NOMO-1 (cell line): ENCODE data around the gene WAPL.
A peak's percentile ranks its signal among the peaks of the same experiment; 100 is the strongest.

ENCODE experiments used
- DNase-seq, 2 experiments: peaks; one replicate each; lab custom pipeline; 2025; ENCODE audit not compliant: unreplicated experiment in 2 of 2; lab: John Stamatoyannopoulos, UW

WAPL gene

DNA sequence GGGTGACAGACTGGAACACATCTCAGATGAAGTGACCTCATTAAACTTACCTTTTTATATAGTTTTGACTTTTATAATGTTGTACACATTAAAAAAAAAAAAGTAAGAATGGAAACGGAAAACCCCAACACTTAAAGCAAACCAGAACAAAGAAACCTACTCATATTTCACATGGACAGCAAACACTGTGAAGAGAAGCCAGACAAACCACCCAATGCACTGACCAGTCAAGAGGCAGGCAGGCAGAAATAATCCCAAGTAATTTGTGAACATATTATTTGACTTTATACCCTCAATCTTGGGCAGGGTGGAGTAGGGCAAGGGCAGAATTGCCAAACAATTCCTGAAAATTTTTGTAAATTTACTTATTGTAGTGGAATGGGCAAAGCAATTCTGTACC is 39.8 kb downstream of the WAPL start:
- DNase-seq, result no peak

GRCh38 chr10:86480571-86480970 is 41.0 kb downstream of the WAPL start:
- no peak for DNase-seq

DNA sequence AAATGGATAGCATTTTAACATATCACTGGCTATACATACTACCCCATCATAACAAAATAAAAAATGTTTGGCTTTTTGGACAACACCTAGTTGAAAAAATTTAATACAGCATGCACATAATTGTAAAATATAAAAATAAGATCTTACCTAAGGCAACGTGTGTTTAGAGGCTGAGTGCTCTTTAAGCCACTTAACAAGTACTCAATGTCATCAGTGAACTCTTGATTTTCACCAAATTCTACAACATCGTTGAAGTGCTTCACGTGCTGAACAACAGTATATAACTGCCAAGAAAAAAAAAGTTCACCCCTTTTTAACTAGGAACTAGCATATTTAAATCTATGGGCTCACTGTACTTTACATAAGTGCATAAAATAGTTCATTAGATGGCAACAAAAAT is 49.5 kb downstream of the WAPL start:
- no peak for DNase-seq

- DNase-seq, result no peak
Measured at GRCh38 chr10:86461963-86462804, 59.4 kb downstream of the WAPL start.

- no peak for DNase-seq
Measured at GRCh38 chr10:86451604-86451960, 70.0 kb downstream of the WAPL start.

GRCh38 chr10:86450806-86451603 is 70.6 kb downstream of the WAPL start:
- no peak for DNase-seq

DNA sequence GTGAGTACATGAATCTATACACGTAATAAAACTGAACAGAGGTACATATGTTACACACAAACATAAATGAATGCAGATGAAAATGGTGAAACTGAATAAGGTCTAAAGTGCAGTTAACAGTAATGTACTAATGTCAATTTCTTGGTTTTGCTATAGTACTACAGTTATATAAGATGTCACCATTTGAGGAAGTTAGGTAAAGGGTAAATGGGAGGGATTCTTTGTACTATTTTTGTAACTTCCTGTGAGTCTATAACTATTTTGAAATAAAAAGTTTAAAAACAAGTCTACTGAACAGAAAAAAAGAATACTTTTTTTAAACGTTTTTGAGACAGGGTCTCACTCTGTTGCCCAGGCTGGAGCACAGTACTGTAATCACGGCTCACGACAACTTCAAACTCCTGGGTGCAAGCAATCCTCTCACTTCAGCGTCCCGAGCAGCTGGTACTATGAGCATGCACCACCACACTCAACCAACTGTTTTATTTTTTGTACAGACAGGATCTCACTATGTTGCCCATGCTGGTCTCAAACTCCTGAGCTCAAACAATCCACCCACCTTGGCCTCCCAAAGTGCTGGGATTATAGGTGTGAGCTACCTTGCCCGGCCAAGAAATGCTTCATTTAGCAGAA is 71.5 kb downstream of the WAPL start:
- peak; percentile 34 to 86 for DNase-seq

DNA sequence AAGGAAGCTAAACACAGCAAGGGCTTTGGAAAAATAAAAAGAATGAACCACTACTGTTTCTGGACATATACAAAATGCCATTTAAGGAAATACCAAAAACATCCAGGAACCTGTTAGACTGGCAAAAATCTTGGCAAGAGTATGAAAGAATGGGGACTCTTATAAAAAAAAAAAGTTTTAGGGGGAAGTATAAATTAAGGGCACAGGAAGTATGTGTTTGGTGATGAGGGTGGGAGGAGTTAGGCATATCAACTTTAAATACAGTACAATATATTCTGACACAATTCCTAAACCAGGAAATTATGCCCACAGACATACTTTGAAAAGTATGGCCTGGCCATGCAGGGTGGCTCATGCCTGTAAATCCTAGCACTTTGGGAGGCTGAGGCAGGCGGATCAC is 74.2 kb downstream of the WAPL start:
- peak in 1 of 2 experiments; percentile 2 for DNase-seq

GRCh38 chr10:86446987-86447386 is 74.6 kb downstream of the WAPL start:
- no peak for DNase-seq

- no peak for DNase-seq
Measured at GRCh38 chr10:86446440-86446839, 75.2 kb downstream of the WAPL start.

DNA sequence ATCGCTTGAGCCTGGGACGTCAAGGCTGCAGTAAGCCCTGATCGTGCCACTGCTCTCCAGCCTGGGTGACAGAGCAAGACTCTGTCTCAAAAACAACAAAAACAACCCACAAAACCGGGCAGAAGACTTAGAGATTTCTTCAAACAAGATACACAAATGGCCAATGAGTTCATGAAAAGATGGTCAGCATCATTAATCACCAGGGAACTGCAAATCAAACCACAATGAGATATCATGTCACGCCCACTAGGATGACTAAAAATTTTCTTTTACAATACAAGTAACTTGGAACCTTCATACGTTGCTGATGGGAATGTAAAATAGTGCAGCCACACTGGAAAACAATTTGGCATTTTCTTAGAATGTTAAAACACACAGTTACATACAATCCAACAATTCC is 77.7 kb downstream of the WAPL start:
- DNase-seq, result no peak

- no peak for DNase-seq
Measured at GRCh38 chr10:86443069-86443468, 78.5 kb downstream of the WAPL start.

DNA sequence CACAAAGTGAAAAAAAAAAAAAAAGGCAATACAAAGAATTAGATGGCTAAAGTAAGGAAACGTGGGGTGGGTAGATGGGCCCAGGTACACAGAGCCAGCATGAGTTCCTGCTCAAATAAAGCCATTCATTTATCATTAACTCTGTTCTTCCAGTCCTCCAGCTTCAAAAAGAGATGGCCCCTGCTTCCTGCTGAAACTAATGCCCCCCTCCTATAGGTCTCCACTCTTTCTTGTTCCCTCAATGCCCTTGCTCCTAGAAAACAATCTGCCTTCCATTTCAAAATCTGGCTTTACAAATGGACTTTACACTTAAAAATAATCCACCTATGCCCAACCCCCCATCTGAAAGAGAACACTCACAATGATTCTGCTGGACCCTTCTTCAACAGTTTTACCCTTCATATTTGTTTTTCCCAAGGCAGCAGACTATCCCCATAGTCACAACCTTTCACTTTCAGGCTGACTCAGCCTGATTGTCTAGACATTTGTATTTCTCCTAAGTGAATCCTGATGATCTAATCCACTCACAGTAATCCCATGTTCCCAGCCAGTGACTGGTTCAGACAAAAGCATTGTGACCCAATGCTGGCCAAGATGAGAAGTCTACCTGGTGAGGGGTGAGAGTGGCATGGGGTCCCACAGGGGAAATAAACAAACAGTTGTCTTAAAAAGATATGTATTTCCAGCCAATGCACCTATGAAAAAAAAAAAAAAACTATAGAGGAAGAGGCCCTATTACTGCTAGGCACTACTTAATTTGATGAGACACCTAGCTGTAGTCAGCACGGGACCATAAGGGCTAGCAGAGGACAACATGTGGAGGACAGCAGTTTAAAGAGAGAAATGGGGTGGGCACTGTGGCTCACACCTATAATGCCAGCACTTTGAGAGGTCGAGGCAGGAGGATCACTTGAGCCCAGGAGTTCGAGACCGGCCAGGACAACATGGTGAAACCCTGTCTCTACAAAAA is 80.4 kb downstream of the WAPL start:
- DNase-seq, result no peak

GRCh38 chr10:86439544-86439943 is 82.0 kb downstream of the WAPL start:
- DNase-seq, result peak; percentile 42 to 76

GRCh38 chr10:86438091-86438749 is 83.4 kb downstream of the WAPL start:
- no peak for DNase-seq

- DNase-seq, result no peak
Measured at GRCh38 chr10:86437447-86437846, 84.1 kb downstream of the WAPL start.

GRCh38 chr10:86436963-86437362 is 84.6 kb downstream of the WAPL start:
- DNase-seq, result no peak

- DNase-seq, result no peak
Measured at GRCh38 chr10:86434656-86435055, 86.9 kb downstream of the WAPL start.

- DNase-seq, result no peak
Measured at GRCh38 chr10:86423739-86424138, 97.9 kb downstream of the WAPL start.

- DNase-seq, result no peak
Measured at GRCh38 chr10:86419101-86419500, 102.5 kb downstream of the WAPL start.
